ENCODE measurements around the gene MLPH.

Gene MLPH

GRCh38 chr2:237480988-237481525 lies 6.0 kb upstream of the MLPH start:
- DNase-seq, result no peak

GRCh38 chr2:237482485-237482884 lies 4.6 kb upstream of the MLPH start:
- no peak for DNase-seq

DNA sequence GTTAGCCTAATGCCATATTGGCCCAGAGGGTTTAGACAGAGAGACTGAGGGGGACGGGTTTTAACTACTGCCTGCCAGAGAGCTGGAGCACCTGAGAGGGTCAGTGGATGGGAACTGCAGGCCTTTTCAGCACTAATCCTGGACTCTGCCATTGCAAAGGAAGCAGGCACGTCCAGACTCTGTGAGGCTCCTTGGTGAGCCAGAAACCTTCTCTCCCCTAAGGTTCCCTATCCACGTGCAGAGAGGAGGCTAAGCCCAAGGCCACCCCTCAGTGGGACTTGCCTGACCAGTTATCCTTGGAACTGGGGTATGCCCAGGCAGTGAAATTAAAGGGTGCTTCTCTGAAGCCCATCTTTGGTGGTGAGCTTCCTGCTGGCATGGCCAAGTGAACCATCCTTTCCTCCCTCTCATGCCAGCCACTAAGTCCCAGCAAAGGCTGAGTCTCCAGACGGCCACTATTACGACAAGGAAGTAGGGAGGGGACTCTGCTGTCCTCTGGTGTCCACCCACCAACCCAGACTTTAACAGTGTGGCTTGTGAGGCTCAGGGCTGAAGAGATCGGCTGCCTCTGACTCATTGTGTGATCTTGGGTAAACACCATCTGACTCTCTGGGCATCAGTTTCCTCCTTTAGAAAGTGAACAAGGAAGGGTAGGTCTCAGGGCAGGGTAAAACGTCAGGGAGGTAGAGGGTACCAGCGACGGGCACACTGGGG lies 3.9 kb upstream of the MLPH start:
- no peak for DNase-seq

- no peak for DNase-seq
Observed at GRCh38 chr2:237485304-237485703, 1.7 kb upstream of the MLPH start.

- DNase-seq, result no peak
Observed at GRCh38 chr2:237485844-237486243, 1.2 kb upstream of the MLPH start.

DNA sequence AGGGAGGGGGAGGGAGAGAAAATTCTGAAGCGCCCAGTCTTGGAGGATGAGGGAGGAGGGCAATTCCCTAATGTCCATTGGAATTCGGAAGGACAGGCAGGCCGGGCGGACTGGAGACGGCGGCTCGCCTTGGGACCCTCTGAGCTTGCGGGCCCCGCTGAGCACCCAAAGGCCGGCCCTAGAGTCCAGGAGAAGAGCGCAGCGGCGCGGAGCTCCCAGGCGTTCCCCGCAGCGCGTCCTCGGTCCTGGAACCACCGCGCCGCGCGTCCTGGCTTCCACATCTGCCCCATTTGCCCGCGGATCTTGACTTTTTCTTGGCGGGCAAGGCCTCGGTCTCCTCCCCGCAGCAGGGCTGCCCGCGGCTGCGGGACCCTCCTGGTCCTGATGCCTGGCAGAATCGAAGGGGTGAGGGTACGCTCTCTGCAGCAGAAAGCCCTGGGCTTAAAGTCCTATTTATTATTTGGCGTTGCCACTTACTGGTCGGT lies 675 bp upstream of the MLPH start:
- no peak for DNase-seq

DNA sequence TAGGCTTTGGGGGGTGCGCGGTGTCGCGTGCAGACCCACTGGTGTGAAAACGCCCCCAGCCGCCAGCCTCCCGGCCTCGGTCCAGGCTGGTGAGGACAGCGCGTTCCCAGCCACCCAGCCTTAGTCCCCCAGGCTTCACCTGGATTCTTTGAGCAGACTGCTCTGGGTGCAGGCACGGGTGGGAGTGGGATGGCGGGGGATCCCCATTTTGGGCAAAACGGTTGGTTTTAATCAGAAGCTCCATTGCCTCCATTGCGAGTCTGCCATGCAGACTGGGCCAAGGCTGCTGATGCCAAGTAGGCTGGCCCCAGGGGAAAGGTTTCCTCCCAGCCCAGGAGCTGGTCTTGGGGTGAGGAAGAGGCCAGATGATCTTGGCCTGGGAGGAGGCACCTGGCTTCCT lies 445 bp downstream of the MLPH start:
- no peak for DNase-seq

- no peak for DNase-seq
Observed at GRCh38 chr2:237488295-237488694, 1.2 kb downstream of the MLPH start.

DNA sequence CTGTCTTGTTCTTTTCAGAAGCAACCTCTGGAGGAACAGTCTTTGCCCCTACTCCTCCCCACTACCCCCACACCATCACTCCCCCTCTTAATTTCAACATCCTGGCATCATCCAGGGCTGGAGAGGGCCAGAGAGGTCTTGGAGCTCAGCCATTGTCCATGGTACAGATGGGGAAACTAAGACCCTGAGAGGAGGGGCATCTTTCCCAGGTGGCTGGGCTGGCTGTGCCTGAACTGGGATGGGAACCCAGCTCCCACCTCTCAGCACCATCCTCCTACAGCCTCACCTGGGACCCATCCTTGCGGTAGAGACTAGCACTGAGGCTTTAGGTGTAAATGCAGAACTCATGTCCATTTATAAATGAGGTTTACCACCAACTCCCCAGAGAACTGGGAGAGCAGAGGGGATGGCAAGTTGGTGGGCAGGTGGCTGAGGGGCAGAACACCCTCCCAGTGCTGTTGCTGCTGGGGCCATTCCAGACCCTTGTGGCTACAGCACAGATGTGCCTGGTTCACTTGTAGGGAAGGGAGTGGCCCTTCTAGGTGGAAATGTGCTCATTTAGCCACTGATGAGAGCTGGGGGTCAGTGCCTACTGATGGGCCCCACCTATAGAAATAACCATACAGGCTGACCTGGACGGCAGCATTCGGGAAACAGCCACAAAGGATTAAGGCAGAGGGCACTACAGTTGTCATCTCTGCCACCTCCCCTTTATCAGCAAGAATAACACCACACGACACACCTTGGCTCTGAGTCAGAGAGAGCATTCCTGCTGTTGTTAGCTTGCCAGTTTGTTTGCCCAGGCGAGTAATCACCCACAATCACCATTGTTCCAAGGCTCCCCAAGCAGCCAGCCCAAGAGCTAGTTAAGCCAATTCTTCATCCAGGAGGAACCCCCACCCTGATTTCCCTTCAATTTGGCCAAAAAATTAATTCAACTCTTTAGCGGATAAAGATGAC lies 2.1 kb downstream of the MLPH start:
- DNase-seq, result no peak

GRCh38 chr2:237490009-237490711 lies 3.1 kb downstream of the MLPH start:
- no peak for DNase-seq

GRCh38 chr2:237490795-237491194 lies 3.7 kb downstream of the MLPH start:
- DNase-seq, result no peak

DNA sequence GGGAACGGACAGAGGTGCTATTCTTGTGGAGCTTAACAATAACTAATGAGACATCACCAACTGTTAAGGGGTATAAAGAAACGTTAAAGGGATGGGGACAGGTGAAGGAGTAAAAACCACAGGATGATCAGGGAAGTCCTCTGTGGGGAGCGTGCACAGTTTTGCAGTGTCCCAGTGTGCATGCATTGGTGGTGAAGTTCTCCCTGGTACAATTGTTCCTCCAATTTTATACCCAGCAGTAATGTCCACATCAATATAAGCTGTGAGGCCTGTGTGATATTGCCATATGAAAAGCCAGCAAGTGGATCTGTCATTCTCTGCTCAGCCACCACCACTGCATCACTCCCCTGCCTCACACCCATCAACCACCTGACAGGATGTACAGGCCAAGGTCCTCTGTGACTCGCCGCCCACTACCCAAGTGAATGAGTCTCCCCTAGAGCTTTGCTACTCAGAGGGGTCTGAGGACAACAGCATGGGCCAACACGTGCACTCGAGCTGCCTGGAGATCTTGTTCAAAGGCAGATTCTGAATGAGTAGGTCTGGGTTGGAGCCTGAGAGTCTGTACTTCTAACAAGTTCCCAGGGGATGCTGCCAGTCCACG lies 4.6 kb downstream of the MLPH start:
- DNase-seq, result no peak

GRCh38 chr2:237492137-237492890 lies 5.3 kb downstream of the MLPH start:
- no peak for DNase-seq

GRCh38 chr2:237494066-237494465 lies 7.0 kb downstream of the MLPH start:
- no peak for DNase-seq

GRCh38 chr2:237495521-237496117 lies 8.6 kb downstream of the MLPH start:
- DNase-seq, result no peak

DNA sequence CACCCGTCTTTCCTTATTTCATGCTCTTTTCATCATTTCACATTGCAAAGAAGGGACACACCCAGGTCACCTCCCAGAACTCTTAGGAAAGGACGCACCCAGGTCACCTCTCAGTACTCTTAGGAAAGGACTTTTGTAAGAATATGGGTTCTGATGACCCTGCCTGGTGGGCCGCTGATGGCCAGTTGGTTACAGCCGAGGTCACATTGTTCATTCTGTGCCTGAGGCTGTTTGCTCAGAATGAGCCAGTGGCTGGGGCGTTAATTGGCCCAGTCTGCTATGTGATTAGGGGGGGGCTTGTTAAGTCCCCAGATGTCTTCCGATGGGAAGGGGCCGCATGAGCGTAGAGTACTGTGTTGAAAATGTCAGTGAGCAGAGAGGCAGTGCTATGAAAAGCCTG lies 9.4 kb downstream of the MLPH start:
- no peak for DNase-seq

DNA sequence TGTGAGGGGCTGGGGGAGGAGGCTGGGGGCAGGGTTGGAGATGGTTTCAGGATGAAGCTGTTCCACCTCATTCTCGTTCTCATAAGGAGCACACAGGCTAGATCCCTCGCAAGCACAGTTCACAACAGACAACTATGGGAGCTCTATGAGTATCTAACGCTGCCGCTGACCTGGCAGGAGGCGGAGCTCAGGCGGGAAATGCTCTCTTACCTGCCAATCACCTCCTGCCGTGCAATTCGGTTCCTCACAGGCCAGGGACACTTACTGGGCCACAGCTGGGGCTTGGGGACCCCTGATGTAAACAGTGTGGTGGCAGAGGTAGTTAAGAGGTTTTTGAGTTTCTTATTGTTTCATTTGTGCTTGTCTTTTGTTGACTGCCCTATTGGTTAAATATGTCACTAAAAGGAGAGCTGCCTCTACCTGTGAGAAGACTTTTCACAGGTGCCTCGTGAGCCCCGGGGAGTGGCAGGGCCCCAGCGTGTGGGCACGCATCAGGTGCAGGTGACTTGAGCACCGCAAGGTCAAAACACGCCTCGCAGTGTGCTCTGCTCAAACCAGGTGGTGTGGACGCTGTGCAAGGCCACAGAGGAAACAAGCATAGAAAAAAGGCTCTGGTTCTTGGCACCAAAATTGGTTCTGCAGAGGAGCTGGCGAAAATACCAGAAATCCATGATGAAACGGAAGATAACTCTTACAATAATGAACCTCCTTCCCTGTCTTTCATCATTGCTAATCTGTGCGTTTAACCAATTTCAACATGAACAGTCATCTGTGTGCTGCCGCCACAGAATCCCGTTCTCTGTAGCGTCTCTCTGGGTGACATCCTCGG lies 10.2 kb downstream of the MLPH start:
- no peak for DNase-seq

DNA sequence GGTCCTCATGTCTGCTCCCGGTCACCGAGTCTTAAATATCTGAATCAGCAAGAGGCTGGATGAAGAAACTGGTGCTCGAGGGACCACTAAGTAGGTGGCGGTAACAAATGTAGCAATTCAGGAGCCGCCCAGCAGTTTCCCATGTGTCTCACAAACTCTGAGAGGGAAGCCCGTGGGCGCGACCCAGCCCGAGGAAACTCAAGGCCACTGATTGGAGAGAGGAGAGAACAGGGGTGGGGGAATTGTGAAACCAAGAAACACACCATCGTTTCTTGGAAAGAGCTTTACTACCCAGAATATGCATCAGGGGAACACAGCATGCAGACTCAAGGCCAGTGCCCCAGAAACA lies 10.8 kb downstream of the MLPH start:
- no peak for DNase-seq

DNA sequence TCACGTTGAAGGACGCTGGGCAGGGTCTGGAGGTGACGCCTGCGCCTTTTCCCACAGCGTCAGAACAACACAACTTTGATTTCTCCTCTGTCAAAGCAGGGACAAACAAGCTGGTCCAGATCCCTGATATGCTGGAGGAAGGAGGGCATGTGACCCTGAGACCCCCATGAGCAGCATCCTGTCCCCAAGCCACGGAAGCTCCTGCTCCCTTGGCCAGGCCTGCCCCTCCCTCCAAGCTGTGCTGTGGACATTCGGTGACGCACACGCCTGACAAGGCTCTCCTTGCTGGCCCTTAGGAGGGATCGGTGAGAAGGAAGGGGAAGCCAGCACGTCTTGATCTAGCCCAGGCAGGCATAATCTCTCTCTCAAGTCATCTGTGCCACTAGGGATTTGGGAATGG lies 11.3 kb downstream of the MLPH start:
- no peak for DNase-seq

DNA sequence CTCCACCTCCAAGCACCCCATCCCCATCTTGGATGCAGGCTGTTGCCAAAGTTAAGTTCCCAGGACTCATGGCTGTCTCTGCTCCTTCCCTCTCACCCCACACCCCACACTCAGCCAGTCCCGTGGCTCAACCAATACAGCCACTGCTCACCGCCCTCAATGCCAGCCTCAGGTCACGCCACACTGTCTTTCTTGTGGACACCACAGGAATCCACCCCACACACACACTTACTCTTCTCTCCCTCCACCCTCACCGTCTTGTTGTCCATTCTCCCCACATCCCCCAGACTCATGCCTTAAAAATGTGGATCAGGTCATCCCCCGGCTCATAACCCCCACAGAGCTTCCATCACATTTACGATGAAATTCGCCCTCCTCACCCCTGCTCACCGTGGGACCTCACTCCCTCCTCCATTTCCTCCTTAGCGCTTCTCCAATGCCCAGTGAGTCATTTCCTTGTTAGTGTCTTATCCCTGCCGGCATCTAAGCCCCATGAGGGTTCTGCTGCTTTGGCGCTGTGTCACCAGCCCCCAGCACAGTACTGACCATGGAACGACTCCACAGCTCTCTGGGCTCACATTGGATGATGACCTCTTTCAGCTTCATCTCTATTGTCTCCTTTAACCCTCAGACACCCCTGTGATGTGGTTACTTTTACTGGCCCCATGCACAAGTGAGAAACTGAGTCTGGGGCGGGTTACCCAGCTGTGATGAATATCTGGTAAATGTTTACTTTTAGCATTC lies 13.8 kb downstream of the MLPH start:
- no peak for DNase-seq
